Measurements from ENCODE around the gene PI16. TPM values are rescaled to one million over a fixed set of nuclear protein-coding genes. Genes with fewer than 3 reads are reported as not detected.

The PI16 gene
- total RNA-seq, 1 donor, result 6.3 TPM

GRCh38 chr6:36927691-36928546 lies 26.6 kb upstream of the PI16 start:
- no peak overlapping the region for H3K4me3 ChIP-seq (ENCODE audit: low read depth, low read length)
- TF ChIP-seq, protein P1, sequence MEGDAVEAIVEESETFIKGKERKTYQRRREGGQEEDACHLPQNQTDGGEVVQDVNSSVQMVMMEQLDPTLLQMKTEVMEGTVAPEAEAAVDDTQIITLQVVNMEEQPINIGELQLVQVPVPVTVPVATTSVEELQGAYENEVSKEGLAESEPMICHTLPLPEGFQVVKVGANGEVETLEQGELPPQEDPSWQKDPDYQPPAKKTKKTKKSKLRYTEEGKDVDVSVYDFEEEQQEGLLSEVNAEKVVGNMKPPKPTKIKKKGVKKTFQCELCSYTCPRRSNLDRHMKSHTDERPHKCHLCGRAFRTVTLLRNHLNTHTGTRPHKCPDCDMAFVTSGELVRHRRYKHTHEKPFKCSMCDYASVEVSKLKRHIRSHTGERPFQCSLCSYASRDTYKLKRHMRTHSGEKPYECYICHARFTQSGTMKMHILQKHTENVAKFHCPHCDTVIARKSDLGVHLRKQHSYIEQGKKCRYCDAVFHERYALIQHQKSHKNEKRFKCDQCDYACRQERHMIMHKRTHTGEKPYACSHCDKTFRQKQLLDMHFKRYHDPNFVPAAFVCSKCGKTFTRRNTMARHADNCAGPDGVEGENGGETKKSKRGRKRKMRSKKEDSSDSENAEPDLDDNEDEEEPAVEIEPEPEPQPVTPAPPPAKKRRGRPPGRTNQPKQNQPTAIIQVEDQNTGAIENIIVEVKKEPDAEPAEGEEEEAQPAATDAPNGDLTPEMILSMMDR (IDR thresholded peaks at IDR 0.05; ENCODE audit: insufficient read depth, low read length), result no peak
- DNase-seq (ENCODE audit: low read depth), result peak; percentile 37

- TF ChIP-seq, protein P1 (IDR thresholded peaks at IDR 0.05; ENCODE audit: insufficient read depth, low read length), result no peak
- no peak overlapping the region for H3K4me3 ChIP-seq (ENCODE audit: low read depth, low read length)
- no peak for DNase-seq (ENCODE audit: low read depth)
These were observed 26.0 kb upstream of the PI16 start for GRCh38 chr6:36928547-36928918.

DNA sequence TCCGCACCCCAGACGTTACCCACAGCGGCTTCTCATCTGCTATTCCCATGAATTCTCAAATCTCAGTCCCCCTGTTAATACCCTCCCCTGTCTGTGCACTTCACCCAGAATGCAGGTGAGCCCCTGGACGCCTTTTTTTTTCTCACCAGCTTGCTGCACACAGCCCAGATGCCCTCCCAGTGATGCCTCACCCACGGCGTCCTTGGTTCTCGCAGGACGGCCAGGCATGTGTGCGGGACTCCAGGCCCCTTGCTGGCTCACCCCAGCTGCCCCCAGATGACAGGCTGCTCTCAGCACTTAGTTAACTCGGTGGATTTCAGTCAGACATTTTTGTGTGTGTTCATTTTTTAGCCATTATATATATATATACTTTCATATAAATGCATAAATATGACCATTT lies 25.4 kb upstream of the PI16 start:
- no peak overlapping the region for H3K4me3 ChIP-seq (ENCODE audit: low read depth, low read length)
- TF ChIP-seq, protein P1 (IDR thresholded peaks at IDR 0.05; ENCODE audit: insufficient read depth, low read length), result no peak
- no peak for DNase-seq (ENCODE audit: low read depth)

DNA sequence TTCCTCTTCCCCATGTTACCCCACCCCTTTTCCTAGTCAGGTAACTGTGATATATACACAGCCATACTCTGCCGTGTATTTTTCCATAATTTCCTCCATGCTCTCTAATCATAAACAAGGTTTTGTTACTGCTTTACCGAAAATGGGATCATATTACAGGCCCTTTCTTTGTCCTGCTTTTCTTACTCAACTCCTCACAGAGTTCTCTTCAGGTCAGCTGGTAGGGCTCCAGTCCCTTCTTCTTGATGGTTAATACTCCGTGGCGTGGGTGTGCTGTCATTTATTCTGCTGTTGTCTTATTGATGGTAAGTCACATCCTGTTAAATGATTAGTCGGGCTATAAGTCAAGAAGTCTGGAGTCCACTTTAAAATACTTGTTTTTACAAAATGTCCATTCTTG lies 24.9 kb upstream of the PI16 start:
- peak; percentile 64 for DNase-seq (ENCODE audit: low read depth)
- TF ChIP-seq, protein P1 (IDR thresholded peaks at IDR 0.05; ENCODE audit: insufficient read depth, low read length), result no peak
- H3K4me3 ChIP-seq (ENCODE audit: low read depth, low read length), result no peak overlapping the region

GRCh38 chr6:36930483-36930882 lies 24.1 kb upstream of the PI16 start:
- no peak overlapping the region for H3K4me3 ChIP-seq (ENCODE audit: low read depth, low read length)
- TF ChIP-seq, protein P1 (IDR thresholded peaks at IDR 0.05; ENCODE audit: insufficient read depth, low read length), result no peak
- DNase-seq (ENCODE audit: low read depth), result no peak

DNA sequence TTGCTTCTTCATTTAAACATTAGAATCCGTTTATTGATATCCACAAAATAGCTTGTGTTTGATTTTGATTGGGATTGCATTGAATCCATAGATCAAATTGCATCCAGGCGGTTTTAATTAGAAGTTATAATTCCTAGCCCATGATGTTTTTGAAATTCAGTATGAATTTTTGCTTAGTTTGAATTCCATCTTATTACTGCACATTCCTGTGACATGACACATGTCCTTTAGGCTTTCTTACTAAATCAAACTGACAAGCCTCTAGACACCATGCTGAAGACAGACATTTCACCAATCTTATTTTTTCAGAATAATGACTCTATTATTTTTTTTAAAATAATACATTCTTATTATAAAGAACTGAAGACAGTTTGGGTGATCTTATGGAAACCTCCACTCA lies 21.4 kb upstream of the PI16 start:
- DNase-seq (ENCODE audit: low read depth), result no peak
- TF ChIP-seq, protein P1 (IDR thresholded peaks at IDR 0.05; ENCODE audit: insufficient read depth, low read length), result no peak
- H3K4me3 ChIP-seq (ENCODE audit: low read depth, low read length), result no peak overlapping the region

All from fibroblast of the aortic adventitia (primary cell).